ENCODE results near the gene TRIM6. TPM values are rescaled to one million over a fixed set of nuclear protein-coding genes. Genes with fewer than 3 reads are reported as not detected.

Gene TRIM6
- total RNA-seq, 1 experiment from 2014 or later = 17.9 TPM

GRCh38 chr11:5547982-5548381, 48.5 kb upstream of the TRIM6 start:
- no peak overlapping the region for H2AFZ ChIP-seq (ENCODE audit: low read length)
- H4K5ac ChIP-seq (ENCODE audit: insufficient read length, low read depth, low read length) = no peak overlapping the region
- H2BK15ac ChIP-seq (ENCODE audit: low read depth, low read length) = no peak overlapping the region
- no peak overlapping the region for H2BK20ac ChIP-seq (ENCODE audit: low read depth, low read length, poor library complexity, severe bottlenecking)
- no peak overlapping the region for H3T11ph ChIP-seq (ENCODE audit: low read length)
- H3K27ac ChIP-seq (ENCODE audit: insufficient read length, low read depth, low read length) = no peak overlapping the region
- no peak overlapping the region for H3K27ac Mint-ChIP-seq
- H3K4me3 Mint-ChIP-seq = no peak overlapping the region
- H2AK5ac ChIP-seq (ENCODE audit: insufficient read length, low read length) = no peak overlapping the region
- H3K23ac ChIP-seq (ENCODE audit: insufficient read length, low read depth, low read length) = no peak overlapping the region
- H3K9me3 ChIP-seq (ENCODE audit: control insufficient read depth, low read depth, low read length) = no peaks in the 10 kb centered on the region
- no peak overlapping the region for H3K56ac ChIP-seq (ENCODE audit: insufficient read length, low read depth, low read length)
- H4K91ac ChIP-seq (ENCODE audit: insufficient read length, low read depth, low read length) = no peak overlapping the region
- TF ChIP-seq CTCF (conservative IDR thresholded peaks at IDR 0.05) = no peak
- no peak overlapping the region for H3K18ac ChIP-seq (ENCODE audit: insufficient read length, low read depth, low read length)
- no peaks in the 10 kb centered on the region for H3K23me2 ChIP-seq (ENCODE audit: insufficient read length, low read depth, low read length, poor library complexity, severe bottlenecking)
- no peak overlapping the region for H3K9ac ChIP-seq (ENCODE audit: extremely low read depth, insufficient read length, low read length)
- H3K14ac ChIP-seq (ENCODE audit: insufficient read depth, low read length) = no peak overlapping the region
- H2BK120ac ChIP-seq (ENCODE audit: low read depth, low read length, poor library complexity, severe bottlenecking) = no peak overlapping the region
- peaks cover 3% of the 10 kb centered on the region; the same call in 1 of the 2 replicates for H3K27me3 Mint-ChIP-seq (ENCODE audit: low read depth)
- H3K79me2 ChIP-seq (ENCODE audit: insufficient read depth, low read length) = no peaks in the 10 kb centered on the region
- H2BK5ac ChIP-seq (ENCODE audit: insufficient read length, low read length) = no peak overlapping the region
- no peak overlapping the region for H4K8ac ChIP-seq (replicated peaks; ENCODE audit: insufficient read length, low read depth, low read length)
- H3K4me1 ChIP-seq (ENCODE audit: insufficient read depth, low read length) = no peaks in the 10 kb centered on the region
- no peak overlapping the region for H3K4ac ChIP-seq (ENCODE audit: low read depth, low read length)
- no CpG with 5 or more reads among the region's 1 CpG for WGBS (ENCODE audit: extremely low coverage, insufficient read length, low lambda C conversion rate)
- H3K79me1 ChIP-seq (ENCODE audit: insufficient read depth, low read depth, low read length, poor library complexity, severe bottlenecking) = no peaks in the 10 kb centered on the region
- H4K20me1 ChIP-seq (ENCODE audit: control insufficient read depth, insufficient read depth, insufficient read length) = no peaks in the 10 kb centered on the region
- no peak for DNase-seq
- H3K9me3 Mint-ChIP-seq = no peaks in the 10 kb centered on the region
- no peaks in the 10 kb centered on the region for H3K36me3 Mint-ChIP-seq (ENCODE audit: insufficient read depth in 1 of 3, low read depth in 3 of 3)
- no peaks in the 10 kb centered on the region for H3K27me3 ChIP-seq (ENCODE audit: insufficient read depth, low read length)
- H3K4me1 Mint-ChIP-seq = no peaks in the 10 kb centered on the region
- H3K4me2 ChIP-seq (ENCODE audit: insufficient read depth, insufficient read length, low read length) = no peak overlapping the region
- H2BK12ac ChIP-seq (ENCODE audit: insufficient read length, low read depth, low read length) = no peak overlapping the region

Measured in H9 (cell line).